HG03354 (cell line): ENCODE measurements around the gene KCNG2.

Source experiments
- ATAC-seq: cut with Tn5 transposase; IDR thresholded peaks from one replicate; pipeline ENCODE4 v1.9.1; 2021; ENCODE audit warnings: mild to moderate bottlenecking; ENCODE audit not compliant: unreplicated experiment, poor library complexity, severe bottlenecking

Gene KCNG2

DNA sequence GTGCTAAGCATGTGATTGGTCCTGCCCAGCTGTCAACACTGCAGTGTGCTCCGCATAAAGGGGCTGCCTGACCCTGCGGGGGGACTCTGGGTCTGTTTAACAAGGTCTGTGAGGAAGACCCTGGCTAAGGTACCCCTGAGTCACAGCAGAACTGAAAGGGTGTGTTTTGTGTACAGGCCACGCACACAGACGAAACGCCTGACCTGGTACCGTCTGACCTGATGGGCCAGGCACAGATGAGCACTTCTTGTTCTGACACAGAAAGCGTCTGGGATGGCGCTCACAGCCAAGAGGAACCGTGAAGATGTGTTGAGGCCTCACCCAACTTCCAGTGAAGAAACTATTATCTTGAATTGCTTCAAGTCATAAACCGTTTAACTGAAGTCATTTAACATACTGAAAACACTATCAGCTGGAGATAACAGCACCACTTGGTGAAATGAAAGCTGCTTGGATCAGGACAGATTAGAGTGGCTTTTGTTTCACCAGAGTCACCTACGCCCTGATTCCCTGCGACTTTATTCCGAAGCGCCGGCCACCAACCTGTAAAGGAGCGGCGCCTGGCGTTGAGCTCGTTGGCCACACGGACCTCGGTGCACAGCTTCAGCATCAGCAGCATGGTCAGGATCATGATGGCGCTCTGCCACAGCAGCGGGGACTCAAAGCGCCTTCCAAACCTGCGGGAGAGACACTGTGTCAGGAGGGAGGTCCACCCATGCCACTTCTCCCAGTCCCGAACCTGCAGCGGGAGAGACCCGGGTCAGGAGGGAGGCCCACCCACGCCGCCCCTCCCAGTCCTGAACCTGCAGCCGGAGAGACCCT, 145.3 kb downstream of the KCNG2 start:
- no peak for ATAC-seq

DNA sequence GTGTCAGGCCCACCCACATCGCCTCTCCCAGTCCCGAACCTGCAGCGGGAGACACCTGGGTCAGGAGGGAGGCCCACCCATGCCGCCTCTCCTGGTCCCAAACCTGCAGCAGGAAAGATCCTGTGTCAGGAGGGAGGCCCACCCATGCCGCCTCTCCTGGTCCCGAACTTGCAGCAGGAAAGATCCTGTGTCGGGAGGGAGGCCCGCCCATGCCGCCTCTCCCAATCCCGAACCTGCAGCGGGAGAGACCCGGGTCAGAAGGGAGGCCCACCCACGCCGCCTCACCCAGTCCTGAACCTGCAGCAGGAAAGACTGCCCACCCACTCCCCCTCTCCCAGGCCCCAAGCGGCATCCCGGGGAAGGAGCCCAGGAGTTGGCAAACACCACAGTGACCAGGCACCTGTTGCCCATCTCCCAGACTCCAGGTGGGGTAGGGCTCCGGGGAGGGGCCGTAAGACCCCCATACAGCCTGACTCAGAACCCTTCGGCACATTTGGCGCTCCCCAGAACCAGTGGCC, 145.9 kb downstream of the KCNG2 start:
- ATAC-seq, result no peak

DNA sequence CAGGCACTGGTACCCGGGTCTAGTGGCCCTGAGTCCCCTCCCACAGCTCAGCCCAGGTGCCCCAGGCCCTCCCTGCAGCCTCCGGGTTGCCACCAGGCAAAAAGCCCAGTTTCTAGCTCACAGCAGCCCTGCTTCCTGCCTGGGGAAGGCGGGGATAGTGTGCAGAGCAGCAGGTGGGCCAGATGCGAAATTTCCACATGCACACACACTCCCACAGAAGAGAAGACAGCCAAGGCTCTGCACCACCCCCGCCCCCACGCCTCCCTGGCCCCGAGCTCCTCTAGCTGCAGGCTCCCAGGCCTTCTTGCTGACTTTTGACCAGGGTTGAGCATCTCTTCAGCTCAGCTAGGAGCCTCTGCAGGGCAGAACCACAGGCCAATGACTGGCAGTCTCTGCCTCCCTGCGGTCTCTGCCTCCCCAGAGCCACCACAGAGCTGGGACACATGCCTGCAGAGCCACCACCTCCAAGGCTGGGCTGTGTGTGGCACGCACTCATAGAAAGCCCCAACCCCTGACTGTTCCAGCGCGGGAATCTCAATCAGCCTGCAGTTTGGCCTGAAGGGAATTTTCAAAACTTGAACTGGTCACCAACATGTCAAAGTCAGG, 146.5 kb downstream of the KCNG2 start:
- no peak for ATAC-seq

DNA sequence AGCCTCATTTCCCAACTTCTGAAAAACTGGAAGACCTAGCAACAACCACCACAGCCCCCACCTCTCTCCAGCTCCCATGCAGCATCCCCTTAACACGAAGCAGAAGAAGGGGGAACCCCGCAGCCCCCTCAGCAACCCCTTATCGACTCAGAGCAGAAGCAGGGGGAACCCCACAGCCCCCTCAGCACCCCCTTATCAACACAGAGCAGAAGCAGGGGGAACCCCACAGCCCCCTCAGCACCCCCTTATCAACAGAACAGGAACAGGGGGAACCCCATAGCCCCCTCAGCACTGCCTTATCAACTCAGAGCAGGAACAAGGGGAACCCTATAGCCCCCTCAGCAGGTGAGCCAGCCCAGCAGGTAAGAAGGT, 147.0 kb downstream of the KCNG2 start:
- ATAC-seq, result no peak

DNA sequence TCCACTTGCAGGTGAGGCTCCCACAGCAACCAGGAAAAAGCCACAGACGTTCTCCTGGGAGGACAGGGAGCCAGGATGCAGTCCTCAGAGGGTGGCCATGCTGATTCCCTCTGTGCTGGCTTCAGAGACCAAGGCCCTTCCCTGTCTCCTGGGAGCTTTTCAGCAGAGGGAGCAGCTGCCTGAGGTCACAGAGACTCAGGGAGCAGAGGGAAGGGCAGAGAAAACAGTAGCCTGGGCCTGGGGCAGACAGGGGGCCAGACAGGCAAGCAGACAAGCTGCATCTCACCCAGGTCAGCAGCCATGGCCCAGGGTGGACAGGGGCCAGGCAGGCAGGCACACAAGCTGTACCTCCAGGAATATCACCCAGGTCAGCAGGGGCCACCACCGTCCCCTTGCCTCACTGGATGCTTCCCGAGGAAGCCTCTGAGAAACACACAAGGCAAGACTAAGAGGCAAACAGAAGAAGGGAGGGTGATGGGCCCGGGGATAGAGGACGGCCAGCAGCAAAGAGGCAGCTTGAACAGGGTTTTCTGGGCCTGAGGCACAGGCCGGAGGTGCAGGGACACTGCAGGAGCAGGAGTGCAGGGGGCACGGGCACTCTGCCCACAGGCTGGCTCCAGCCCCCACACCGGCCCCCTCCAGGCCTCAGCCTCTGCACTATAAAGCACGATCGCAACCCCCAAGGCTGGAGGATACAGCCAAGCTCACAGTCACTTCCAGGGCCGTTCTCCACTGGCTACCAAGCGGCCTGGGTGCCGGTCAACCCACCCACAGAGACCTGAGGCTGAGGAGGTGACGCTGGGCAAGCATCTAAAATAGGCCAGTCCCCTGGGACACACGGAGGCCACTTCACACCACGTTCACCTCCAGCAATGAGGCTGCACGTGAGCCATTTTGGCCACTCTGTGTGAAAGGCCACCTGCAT, 147.6 kb downstream of the KCNG2 start:
- no peak for ATAC-seq

DNA sequence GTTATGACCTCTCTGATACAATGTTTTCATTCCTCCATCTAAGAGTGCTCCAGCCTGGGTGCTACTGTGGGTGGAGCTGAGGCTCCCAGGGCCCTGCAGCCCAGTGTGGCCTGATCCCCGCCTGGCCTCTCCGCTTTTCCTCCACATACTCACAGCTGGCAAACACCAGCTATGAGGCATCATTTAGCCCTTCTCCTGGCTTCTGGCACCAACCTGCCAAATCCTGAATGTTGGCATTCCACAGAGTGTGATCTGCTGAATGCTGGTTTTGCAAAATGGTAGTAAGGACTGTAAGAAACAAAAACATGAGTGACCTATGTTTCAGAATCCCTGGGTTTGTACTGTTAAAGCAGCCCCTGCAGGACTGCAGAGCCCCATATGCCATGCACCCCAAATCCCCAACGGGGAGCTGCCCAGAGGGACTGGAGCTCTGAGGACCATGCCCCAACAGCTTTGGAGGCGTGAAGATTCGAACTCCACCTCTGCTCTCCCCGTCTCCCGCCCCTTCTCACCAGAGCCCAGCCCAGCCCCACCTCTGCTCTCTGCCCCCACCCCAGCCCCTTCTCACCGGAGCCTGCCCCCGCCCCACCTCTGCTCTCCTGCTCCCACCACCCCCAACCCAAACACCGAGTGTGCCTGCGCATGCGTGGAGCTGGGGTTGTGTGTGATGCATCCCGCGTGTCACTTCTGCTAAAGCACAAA, 149.5 kb downstream of the KCNG2 start:
- no peak for ATAC-seq

DNA sequence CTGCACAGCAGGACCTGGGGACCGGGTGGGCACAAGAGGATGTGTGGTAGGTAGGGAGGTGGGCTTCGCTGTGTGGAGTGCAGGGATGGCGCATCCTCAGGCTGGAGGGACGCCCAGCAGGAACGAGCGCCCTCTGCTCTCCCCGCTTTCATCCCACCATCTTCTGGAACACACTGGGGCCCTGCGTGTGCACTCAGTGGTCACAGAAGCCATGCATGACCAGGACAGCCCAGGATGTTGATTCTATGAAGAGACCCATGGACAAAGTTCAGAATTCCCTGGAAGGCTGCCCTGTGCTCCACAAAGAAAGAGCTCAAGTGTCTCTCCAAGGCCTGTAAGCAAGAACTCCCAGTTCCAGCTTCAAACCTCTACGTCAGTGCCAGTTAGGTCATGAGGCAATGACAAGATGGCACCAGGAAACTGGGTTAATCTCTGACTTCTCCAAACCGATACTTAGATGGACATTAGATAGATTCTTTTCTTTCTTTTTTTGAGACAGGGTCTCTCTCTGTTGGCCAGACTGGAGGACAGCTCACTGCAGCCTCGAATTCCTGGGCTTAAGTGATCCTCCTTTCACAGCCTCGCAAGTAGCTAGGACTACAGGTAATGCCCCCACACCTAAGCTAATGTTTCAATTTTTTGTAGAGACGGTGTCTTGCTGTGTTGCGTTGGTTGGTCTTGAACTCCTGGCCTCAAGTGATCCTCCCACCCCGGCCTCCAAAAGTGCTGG, 150.3 kb downstream of the KCNG2 start:
- ATAC-seq, result no peak

DNA sequence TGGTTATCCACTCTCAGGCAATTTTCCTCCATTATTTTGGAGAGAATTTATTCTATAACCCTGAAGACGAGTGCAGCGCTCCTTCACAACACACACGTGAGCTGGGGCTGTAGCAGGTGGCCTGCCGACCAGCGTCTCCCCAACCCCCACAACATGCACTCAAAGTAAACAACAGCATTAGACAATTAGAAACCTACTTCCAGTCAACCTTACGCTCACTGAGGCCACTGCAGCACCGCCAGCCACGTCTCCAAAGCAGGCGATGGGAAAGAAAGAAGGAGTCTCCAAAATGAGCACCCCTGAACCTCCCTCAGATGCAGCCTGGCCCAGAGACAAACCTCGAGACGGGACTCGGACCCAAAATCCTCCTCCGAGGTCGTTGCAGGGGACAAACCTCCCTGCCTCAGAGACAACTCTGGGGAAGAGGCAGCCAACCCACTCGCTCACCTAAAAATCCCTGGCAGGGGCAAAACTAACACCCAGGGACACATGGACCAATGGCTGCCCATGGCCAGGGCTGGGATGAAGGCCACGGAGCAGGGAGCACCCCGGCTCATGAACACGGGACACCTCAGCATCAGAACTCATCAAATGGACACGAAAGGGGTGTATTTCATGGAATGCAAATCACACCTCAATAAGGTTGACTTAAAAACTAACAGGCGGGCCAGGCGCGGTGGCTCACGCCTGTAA, 151.1 kb downstream of the KCNG2 start:
- ATAC-seq, result no peak
